ENCODE results near the gene ZNF638.

The ZNF638 gene

GRCh38 chr2:71458413-71459083 lies 127.0 kb downstream of the ZNF638 start:
- no peak for DNase-seq

GRCh38 chr2:71459084-71459431 lies 127.5 kb downstream of the ZNF638 start:
- DNase-seq = no peak

GRCh38 chr2:71460056-71460455 lies 128.5 kb downstream of the ZNF638 start:
- no peak for DNase-seq

- DNase-seq = no peak
Observed at GRCh38 chr2:71460595-71461303, 129.2 kb downstream of the ZNF638 start.

- DNase-seq = no peak
Observed at GRCh38 chr2:71461304-71461671, 129.7 kb downstream of the ZNF638 start.

GRCh38 chr2:71462056-71462605 lies 130.5 kb downstream of the ZNF638 start:
- no peak for DNase-seq

- no peak for DNase-seq
Observed at GRCh38 chr2:71462641-71463341, 131.2 kb downstream of the ZNF638 start.

GRCh38 chr2:71463342-71463654 lies 131.7 kb downstream of the ZNF638 start:
- no peak for DNase-seq

GRCh38 chr2:71464389-71464788 lies 132.8 kb downstream of the ZNF638 start:
- no peak for DNase-seq

GRCh38 chr2:71465356-71465755 lies 133.8 kb downstream of the ZNF638 start:
- no peak for DNase-seq

GRCh38 chr2:71465961-71466300 lies 134.3 kb downstream of the ZNF638 start:
- no peak for DNase-seq

GRCh38 chr2:71466301-71467179 lies 135.0 kb downstream of the ZNF638 start:
- no peak for DNase-seq

- DNase-seq = no peak
Observed at GRCh38 chr2:71467180-71467815, 135.7 kb downstream of the ZNF638 start.

- DNase-seq = no peak
Observed at GRCh38 chr2:71468279-71469015, 136.9 kb downstream of the ZNF638 start.

GRCh38 chr2:71469403-71470398 lies 138.1 kb downstream of the ZNF638 start:
- DNase-seq = no peak

- DNase-seq = no peak
Observed at GRCh38 chr2:71471276-71471675, 139.7 kb downstream of the ZNF638 start.

GRCh38 chr2:71472019-71472418 lies 140.4 kb downstream of the ZNF638 start:
- DNase-seq = no peak

- DNase-seq = no peak
Observed at GRCh38 chr2:71473346-71474031, 141.9 kb downstream of the ZNF638 start.

GRCh38 chr2:71474116-71474743 lies 142.6 kb downstream of the ZNF638 start:
- DNase-seq = no peak
